Thyroid gland (tissue), 4 donors: Measurements from ENCODE around the gene CA5A.

ENCODE experiments used
- POLR2A ChIP-seq, 2 donors: fragments of 450-650 bp; IDR thresholded peaks; one replicate each; pipeline ENCODE4 v1.6.1; 2017; ENCODE audit warnings: antibody characterized with exemption in 2 of 2, mild to moderate bottlenecking in 2 of 2, moderate library complexity in 1 of 2
- TF ChIP-seq, protein P1 (sequence below), 6 experiments: fragments of 200-600 bp in 3 of 6; fragments of 450-650 bp in 3 of 6; sonication (generic) in 3 of 6; IDR thresholded peaks; one replicate each; pipeline ENCODE4 v1.5.1; 2016 to 2019; ENCODE audit warnings: antibody characterized with exemption in 6 of 6, mild to moderate bottlenecking in 2 of 6, inconsistent platforms in 1 of 6, moderate library complexity in 1 of 6

DNA sequence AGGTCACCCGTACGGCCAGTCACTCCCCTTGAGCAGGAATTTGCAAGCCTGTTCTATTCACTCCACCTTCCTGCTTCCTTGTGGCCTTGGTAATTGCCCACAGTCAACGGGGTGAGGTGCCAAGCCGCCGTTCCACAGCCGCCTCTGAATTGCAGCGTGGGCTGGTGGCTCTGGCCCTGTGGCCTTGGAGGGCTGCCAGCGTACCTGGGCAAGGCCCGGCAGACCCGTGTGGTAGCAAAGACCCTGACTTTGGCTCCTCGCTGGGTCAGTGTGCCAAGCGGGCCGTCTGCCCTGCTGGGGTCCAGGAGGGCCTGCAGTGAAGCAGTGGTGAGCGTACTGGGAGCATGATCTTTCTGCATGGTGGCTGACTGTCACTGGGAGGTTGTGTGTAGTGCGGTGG is 18.5 kb upstream of the CA5A start:
- TF ChIP-seq, protein P1, sequence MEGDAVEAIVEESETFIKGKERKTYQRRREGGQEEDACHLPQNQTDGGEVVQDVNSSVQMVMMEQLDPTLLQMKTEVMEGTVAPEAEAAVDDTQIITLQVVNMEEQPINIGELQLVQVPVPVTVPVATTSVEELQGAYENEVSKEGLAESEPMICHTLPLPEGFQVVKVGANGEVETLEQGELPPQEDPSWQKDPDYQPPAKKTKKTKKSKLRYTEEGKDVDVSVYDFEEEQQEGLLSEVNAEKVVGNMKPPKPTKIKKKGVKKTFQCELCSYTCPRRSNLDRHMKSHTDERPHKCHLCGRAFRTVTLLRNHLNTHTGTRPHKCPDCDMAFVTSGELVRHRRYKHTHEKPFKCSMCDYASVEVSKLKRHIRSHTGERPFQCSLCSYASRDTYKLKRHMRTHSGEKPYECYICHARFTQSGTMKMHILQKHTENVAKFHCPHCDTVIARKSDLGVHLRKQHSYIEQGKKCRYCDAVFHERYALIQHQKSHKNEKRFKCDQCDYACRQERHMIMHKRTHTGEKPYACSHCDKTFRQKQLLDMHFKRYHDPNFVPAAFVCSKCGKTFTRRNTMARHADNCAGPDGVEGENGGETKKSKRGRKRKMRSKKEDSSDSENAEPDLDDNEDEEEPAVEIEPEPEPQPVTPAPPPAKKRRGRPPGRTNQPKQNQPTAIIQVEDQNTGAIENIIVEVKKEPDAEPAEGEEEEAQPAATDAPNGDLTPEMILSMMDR (IDR thresholded peaks at IDR 0.05), result no peak
- no peak for TF ChIP-seq POLR2A (IDR thresholded peaks at IDR 0.05)
